Heart right ventricle (tissue), 16 donors: ENCODE results near the gene MC5R. TPM values are rescaled to one million over a fixed set of nuclear protein-coding genes. Genes with fewer than 3 reads are reported as not detected.

Experiments
- ATAC-seq, 8 donors: fragments of 200-7000 bp; cut with Tn5 transposase; one replicate each; pipeline ENCODE4 v1.9.1; 2020; ENCODE audit warnings: mild to moderate bottlenecking in 8 of 8, moderate library complexity in 8 of 8, moderate number of reproducible peaks in 1 of 8
- DNase-seq, 2 donors: peaks; one replicate each; pipeline ENCODE4 v3.0.0-alpha.2; 2020
- H3K27ac ChIP-seq, 10 donors: fragments of 200-600 bp; sonication (generic) in 2 of 10; one replicate each; pipeline versions ENCODE4 v1.5.0 to v1.8.0; 2020 to 2022; ENCODE audit warnings: mild to moderate bottlenecking in 3 of 10
- H3K27me3 ChIP-seq, 7 donors: fragments of 200-600 bp; one replicate each; pipeline ENCODE4 v1.8.0; 2021 to 2022; ENCODE audit warnings: mild to moderate bottlenecking in 2 of 7
- H3K36me3 ChIP-seq, 9 donors: fragments of 200-600 bp; sonication (generic) in 1 of 9; one replicate each; pipeline versions ENCODE4 v1.5.0 to v1.8.0; 2020 to 2022; ENCODE audit warnings: mild to moderate bottlenecking in 2 of 9
- H3K4me1 ChIP-seq, 9 donors: fragments of 200-600 bp; sonication (generic) in 1 of 9; one replicate each; pipeline versions ENCODE4 v1.5.0 to v1.8.0; 2020 to 2022; ENCODE audit warnings: mild to moderate bottlenecking in 4 of 9
- H3K4me3 ChIP-seq, 10 donors: fragments of 200-600 bp; sonication (generic) in 2 of 10; one replicate each; pipeline versions ENCODE4 v1.5.0 to v1.8.0; 2020 to 2022; ENCODE audit warnings: mild to moderate bottlenecking in 7 of 10, moderate library complexity in 2 of 10
- H3K9me3 ChIP-seq, 11 donors: fragments of 200-600 bp in 10 of 11; sonication (generic) in 2 of 11; one replicate each; pipeline versions ENCODE4 v1.5.0 to v1.8.0; 2013 to 2022; ENCODE audit warnings: mild to moderate bottlenecking in 2 of 11, control low read depth in 1 of 11, moderate library complexity in 1 of 11
- WGBS, 2 donors: extraction: QIAGEN DNeasy Blood & Tissue Kit; methylation state at CpG; one replicate each; pipeline ENCODE4 v1.1.7; 2013; ENCODE audit warnings: inconsistent platforms in 1 of 2; 5-methylcytosine and 5-hydroxymethylcytosine counted together
- intact Hi-C, 10 donors: fragments of 100-400 bp; cut with DNase I; formaldehyde crosslinking; loops; one replicate each; pipeline versions ENCODE4 v1.11.1 to v1.14.2; 2022
- polyA plus RNA-seq, 2 donors: library from polyadenylated mRNA; stranded (reverse); fragments of 200-250 nt; gene quantifications; one replicate each; pipeline ENCODE4 v1.2.3, GENCODE V29; 2013
- total RNA-seq, 10 donors: library from RNA; stranded (reverse); fragmentation: NEBNext Ultra II Directional in 3 of 10; extraction: Animal tissue kit (Norgen Biotek cat#: 25700) in 3 of 10; gene quantifications; one replicate each; pipeline versions ENCODE4 v1.2.1 to v1.2.4, GENCODE V29; 2021 to 2023
- TF ChIP-seq, protein P1 (sequence below), 9 donors: fragments of 200-600 bp; sonication (generic) in 2 of 9; IDR thresholded peaks; one replicate each; pipeline versions ENCODE4 v1.5.0 to v1.8.0; 2021 to 2022; ENCODE audit warnings: antibody characterized with exemption in 9 of 9, mild to moderate bottlenecking in 5 of 9, moderate library complexity in 1 of 9
- donor health status: Arrhythmogenic right ventricular cardiomyopathy.
- donor health status: ischemic (EF 13 %, LVEDD 7.1; RV severe dilation, severe dysfunction).
- donor health status: healthy with polysubstance abuse.
- donor health status: DM: no; HTN: yes; CAD: no.
- donor health status: DM: no; HTN: no; CAD: no.
- donor health status: ischemic (EF 25% LVEDD 6.9; RV normal size, moderate dysfunction).
- donor health status: ischemic (EF 25% LVEDD 5.7; RV mildly dilated, moderate dysfunction).
- donor health status: healthy.
- donor health status: DM: yes; HTN: yes; CAD: no.
- donor health status: Ischemic cardiomyopathy.
- donor health status: ischemic (EF 35%, LVEDD 5.7; RV mildly dilated, moderate dysfunction).
- donor health status: nonischemic (EF 11% LVEDD 7.7; RV severe dilation, severe dysfunction).
- donor health status: DM: yes; HTN: yes; CAD: no.
- donor health status: PGD.
- donor health status: ischemic (EF 29% LVEDD 5.4; RV normal size, mild dysfunction).
- donor health status: nonischemic (EF 23%, LVEDD 6.1; RV moderate dilation, normal function).

Gene MC5R
- total and polyA plus RNA-seq, 12 donors = not detected

DNA sequence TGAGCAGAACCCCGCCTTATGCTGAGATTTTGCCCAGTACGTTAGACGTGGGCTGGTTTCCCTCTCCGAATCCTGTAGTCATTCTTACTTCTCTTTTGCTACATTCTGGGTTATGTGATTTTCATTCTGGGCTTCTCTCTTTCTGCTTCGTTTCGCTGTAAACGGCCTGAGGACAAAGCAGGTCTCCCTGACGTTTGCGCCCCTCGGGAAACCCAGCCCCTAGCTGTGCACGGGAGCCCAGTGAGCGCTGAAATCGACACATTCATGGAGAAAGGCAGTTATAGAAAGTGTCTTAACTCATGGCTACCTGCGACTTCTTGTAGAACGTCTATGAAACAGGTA lies 22.7 kb upstream of the MC5R start:
- Histone ChIP-seq H3K9me3 (no peaks in the 10 kb centered on the region), H3K27ac (no peak overlapping the region), H3K4me3 (peak overlapping the region in 7 of 10 donors; percentile 17 to 41 (median 30)), H3K36me3 (no peaks in the 10 kb centered on the region), H3K27me3 (peaks cover 0 to 45% (median 4%) of the 10 kb centered on the region in 7 donors), H3K4me1 (peaks cover 0 to 20% (median 4%) of the 10 kb centered on the region in 9 donors)
- intact Hi-C loops = loop anchor here in 3 of 10 donors (10.0 kb wide), 3 partner anchors 246 to 596 kb away; partner anchors contain the start of gene LDLRAD4 (in 2 of the 3)
- TF ChIP-seq, protein P1, sequence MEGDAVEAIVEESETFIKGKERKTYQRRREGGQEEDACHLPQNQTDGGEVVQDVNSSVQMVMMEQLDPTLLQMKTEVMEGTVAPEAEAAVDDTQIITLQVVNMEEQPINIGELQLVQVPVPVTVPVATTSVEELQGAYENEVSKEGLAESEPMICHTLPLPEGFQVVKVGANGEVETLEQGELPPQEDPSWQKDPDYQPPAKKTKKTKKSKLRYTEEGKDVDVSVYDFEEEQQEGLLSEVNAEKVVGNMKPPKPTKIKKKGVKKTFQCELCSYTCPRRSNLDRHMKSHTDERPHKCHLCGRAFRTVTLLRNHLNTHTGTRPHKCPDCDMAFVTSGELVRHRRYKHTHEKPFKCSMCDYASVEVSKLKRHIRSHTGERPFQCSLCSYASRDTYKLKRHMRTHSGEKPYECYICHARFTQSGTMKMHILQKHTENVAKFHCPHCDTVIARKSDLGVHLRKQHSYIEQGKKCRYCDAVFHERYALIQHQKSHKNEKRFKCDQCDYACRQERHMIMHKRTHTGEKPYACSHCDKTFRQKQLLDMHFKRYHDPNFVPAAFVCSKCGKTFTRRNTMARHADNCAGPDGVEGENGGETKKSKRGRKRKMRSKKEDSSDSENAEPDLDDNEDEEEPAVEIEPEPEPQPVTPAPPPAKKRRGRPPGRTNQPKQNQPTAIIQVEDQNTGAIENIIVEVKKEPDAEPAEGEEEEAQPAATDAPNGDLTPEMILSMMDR (IDR thresholded peaks at IDR 0.05) = peak in 1 of 9 donors; percentile 12
- 11 to 18% methylated on average over 15 of the region's 15 CpGs for WGBS, 2 donors
- ATAC-seq = peak in 1 of 8 donors; percentile 14
- no peak for DNase-seq

DNA sequence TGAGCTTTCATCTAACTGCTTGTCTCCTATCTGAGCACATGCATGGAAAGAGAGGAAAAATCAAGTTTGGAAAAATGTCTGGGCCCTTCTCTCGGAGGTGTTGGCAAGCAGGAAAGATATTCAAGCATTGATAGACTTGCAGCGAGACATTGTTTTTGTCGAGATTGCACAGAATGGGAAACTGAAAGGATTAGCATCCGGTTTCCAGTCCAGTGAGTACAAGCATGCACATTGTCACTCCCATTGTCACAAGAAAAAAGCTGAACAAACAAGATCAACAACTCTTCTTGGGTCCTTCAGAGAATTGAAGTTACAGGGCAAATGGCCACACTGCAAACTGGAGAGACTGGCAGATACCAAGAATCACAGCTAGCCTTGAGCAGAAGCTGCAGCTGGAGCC lies 19.6 kb upstream of the MC5R start:
- no peak for DNase-seq
- ATAC-seq = no peak
- Histone ChIP-seq H3K9me3 (no peaks in the 10 kb centered on the region), H3K4me3 (no peak overlapping the region), H3K27ac (no peak overlapping the region), H3K27me3 (peaks cover 0 to 42% (median 0%) of the 10 kb centered on the region in 7 donors), H3K4me1 (peaks cover 0 to 11% (median 4%) of the 10 kb centered on the region in 9 donors), H3K36me3 (no peaks in the 10 kb centered on the region)
- 52 to 63% methylated on average over 4 of the region's 4 CpGs for WGBS, 2 donors
- TF ChIP-seq, protein P1 (IDR thresholded peaks at IDR 0.05) = no peak
- intact Hi-C loops = loop anchor here in 3 of 10 donors (10.0 kb wide), 3 partner anchors 250 to 600 kb away; partner anchors contain the start of gene LDLRAD4 (in 2 of the 3)

DNA sequence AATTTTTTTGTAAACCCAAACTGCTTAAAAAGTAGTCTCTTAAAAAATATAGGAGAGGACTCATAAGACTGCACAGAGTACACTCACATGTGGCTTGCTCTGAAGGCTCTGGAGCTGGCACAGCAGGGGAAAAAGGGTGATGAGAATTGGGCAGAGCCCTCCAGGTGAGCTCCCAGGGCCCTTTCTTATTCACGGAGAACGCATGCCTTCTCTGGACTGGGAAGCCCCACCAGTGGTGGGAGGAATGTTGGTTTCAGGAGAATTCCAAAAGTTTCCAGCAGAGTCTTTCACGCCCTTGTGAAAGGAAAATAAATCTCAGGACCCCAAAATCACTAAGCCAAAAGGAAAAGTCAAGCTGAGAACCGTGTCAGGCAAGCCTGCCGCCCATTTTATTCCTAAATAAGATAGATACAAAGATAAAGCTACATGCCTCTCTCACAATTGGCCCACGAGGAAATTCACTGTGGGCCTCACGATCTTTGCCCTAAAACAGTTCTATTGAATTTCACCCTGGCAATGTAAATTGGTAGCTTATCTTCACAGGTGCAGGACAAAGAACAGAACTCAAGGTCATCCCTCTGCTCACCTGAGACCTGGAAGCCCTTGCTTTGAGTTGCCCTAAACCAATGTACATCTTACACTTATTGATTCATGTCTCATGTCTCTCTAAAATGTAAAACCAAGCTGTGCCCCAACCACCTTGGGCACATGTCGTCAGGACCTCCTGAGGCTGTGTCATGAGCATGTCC lies 15.5 kb upstream of the MC5R start:
- DNase-seq = no peak
- 62 to 71% methylated on average over 8 of the region's 8 CpGs for WGBS, 2 donors

DNA sequence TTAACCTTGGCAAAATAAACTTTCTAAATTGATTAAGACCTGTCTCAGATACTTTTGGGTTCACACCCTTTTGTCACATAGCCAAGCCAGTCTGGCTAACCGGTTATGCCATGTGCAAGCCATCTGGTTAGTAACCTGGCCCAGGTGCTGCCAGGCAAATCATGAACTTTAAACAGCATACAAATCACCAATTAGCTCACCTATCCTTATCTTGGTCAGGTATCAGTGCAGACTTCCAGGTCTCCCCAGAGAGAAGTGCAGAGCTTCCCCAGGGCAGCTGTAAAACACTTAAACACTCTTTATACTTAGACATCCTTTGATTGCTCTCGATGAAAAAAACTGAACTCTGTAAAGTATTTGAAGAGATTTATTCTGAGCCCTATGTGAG lies 14.9 kb upstream of the MC5R start:
- intact Hi-C loops = loop anchor here in 3 of 10 donors (10.0 kb wide), 3 partner anchors 254 to 604 kb away; partner anchors contain the start of gene LDLRAD4 (in 2 of the 3)
- ATAC-seq (no peak), DNase-seq (no peak)
- H3K9me3 ChIP-seq = no peaks in the 10 kb centered on the region
- peaks cover 0 to 10% (median 0%) of the 10 kb centered on the region in 7 donors for H3K27me3 ChIP-seq
- H3K4me1 ChIP-seq = no peaks in the 10 kb centered on the region
- no peak overlapping the region for H3K27ac ChIP-seq
- 85 to 87% methylated on average over 2 of the region's 2 CpGs for WGBS, 2 donors
- H3K36me3 ChIP-seq = no peaks in the 10 kb centered on the region
- no peak overlapping the region for H3K4me3 ChIP-seq
- TF ChIP-seq, protein P1 (IDR thresholded peaks at IDR 0.05) = no peak

More for the DNA sequence above, 15.5 kb upstream of the MC5R start:
- TF ChIP-seq, protein P1 (IDR thresholded peaks at IDR 0.05) = no peak
- peaks cover 0 to 10% (median 0%) of the 10 kb centered on the region in 7 donors for H3K27me3 ChIP-seq
- intact Hi-C loops = loop anchor here in 3 of 10 donors (10.0 kb wide), 3 partner anchors 254 to 604 kb away; partner anchors contain the start of gene LDLRAD4 (in 2 of the 3)
- no peaks in the 10 kb centered on the region for H3K36me3 ChIP-seq
- H3K4me3 ChIP-seq = no peak overlapping the region
- no peak overlapping the region for H3K27ac ChIP-seq
- H3K9me3 ChIP-seq = no peaks in the 10 kb centered on the region
- no peaks in the 10 kb centered on the region for H3K4me1 ChIP-seq
- ATAC-seq = no peak
